Measurements from ENCODE around the gene LRRC42.

DNA sequence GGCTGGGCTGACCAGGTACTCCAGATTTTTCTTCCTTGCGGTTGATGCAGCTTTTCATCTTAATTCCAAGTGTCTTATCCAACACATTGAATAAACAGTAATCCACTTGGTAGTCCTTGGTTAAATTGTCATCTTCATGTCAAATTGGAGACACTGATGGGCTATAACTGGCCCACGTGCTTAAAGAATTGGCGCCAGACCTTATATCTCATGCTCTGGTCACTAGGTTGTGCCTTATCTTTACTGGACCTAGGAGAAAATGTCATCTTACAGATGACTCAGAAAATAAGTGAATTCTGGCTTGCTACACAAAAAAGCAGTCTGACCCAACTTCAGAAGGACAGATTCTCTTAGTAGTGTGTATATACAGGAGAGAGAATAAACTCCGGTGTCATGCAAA is 16.2 kb downstream of the LRRC42 start:
- TF ChIP-seq, protein P1, sequence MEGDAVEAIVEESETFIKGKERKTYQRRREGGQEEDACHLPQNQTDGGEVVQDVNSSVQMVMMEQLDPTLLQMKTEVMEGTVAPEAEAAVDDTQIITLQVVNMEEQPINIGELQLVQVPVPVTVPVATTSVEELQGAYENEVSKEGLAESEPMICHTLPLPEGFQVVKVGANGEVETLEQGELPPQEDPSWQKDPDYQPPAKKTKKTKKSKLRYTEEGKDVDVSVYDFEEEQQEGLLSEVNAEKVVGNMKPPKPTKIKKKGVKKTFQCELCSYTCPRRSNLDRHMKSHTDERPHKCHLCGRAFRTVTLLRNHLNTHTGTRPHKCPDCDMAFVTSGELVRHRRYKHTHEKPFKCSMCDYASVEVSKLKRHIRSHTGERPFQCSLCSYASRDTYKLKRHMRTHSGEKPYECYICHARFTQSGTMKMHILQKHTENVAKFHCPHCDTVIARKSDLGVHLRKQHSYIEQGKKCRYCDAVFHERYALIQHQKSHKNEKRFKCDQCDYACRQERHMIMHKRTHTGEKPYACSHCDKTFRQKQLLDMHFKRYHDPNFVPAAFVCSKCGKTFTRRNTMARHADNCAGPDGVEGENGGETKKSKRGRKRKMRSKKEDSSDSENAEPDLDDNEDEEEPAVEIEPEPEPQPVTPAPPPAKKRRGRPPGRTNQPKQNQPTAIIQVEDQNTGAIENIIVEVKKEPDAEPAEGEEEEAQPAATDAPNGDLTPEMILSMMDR (IDR thresholded peaks at IDR 0.05; ENCODE audit: low read depth, low read length, missing input control): no peak
- no peak for TF ChIP-seq JUND (IDR thresholded peaks at IDR 0.05)
- TF ChIP-seq YY1 (IDR thresholded peaks at IDR 0.05): no peak
- TF ChIP-seq, protein P2, sequence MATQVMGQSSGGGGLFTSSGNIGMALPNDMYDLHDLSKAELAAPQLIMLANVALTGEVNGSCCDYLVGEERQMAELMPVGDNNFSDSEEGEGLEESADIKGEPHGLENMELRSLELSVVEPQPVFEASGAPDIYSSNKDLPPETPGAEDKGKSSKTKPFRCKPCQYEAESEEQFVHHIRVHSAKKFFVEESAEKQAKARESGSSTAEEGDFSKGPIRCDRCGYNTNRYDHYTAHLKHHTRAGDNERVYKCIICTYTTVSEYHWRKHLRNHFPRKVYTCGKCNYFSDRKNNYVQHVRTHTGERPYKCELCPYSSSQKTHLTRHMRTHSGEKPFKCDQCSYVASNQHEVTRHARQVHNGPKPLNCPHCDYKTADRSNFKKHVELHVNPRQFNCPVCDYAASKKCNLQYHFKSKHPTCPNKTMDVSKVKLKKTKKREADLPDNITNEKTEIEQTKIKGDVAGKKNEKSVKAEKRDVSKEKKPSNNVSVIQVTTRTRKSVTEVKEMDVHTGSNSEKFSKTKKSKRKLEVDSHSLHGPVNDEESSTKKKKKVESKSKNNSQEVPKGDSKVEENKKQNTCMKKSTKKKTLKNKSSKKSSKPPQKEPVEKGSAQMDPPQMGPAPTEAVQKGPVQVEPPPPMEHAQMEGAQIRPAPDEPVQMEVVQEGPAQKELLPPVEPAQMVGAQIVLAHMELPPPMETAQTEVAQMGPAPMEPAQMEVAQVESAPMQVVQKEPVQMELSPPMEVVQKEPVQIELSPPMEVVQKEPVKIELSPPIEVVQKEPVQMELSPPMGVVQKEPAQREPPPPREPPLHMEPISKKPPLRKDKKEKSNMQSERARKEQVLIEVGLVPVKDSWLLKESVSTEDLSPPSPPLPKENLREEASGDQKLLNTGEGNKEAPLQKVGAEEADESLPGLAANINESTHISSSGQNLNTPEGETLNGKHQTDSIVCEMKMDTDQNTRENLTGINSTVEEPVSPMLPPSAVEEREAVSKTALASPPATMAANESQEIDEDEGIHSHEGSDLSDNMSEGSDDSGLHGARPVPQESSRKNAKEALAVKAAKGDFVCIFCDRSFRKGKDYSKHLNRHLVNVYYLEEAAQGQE (IDR thresholded peaks at IDR 0.05): no peak
- TF ChIP-seq GABPA (IDR thresholded peaks at IDR 0.05 in 1 of 2, conservative IDR thresholded peaks at IDR 0.05 in 1 of 2): no peak
- TF ChIP-seq, protein P3, sequence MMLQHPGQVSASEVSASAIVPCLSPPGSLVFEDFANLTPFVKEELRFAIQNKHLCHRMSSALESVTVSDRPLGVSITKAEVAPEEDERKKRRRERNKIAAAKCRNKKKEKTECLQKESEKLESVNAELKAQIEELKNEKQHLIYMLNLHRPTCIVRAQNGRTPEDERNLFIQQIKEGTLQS (IDR thresholded peaks at IDR 0.05): no peak
